ENCODE results near the gene ST3GAL2.
A peak's percentile ranks its signal among the peaks of the same experiment; 100 is the strongest.
"Not testable (repeated sequence)": the region's sequence is repeated elsewhere in the genome, so short reads cannot be mapped to it uniquely, and the experiment has no call there.

Gene ST3GAL2

DNA sequence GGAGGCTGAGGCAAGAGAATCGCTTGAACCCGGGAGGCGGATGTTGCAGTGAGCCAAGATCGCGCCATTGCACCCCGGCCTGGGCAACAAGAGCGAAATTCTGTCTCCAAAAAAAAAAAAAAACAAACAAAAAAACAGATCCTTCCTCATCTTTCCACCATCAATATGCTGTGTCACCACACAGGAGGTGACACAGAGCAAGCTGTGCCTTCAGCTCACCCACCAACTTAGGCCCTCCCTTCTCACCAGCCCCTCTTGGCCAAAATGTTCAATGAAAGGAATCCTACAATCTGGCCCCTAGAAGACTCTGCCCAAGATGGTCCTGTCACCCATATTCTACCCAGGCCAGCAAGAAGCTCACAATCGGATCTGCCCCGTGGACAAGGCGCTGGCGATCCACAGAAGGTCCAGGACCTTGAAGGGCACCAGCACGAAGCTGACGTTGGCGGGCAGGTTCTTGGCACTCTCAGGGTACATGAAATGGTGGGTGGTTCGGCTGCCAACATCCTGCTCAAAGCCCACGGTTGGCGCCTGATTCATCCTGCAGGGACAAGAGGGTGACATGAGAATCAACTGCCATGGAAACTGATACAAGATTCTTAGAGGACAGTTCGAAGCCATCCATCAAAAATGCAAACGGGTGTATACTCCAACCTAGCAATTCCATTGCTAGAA lies 50.8 kb downstream of the ST3GAL2 start:
- DNase-seq (ENCODE audit: low spot score) (no peak), FAIRE-seq (peak; percentile 44)

GRCh38 chr16:70386289-70386986 lies 52.5 kb downstream of the ST3GAL2 start:
- FAIRE-seq; DNase-seq (ENCODE audit: low spot score): not testable (repeated sequence)

DNA sequence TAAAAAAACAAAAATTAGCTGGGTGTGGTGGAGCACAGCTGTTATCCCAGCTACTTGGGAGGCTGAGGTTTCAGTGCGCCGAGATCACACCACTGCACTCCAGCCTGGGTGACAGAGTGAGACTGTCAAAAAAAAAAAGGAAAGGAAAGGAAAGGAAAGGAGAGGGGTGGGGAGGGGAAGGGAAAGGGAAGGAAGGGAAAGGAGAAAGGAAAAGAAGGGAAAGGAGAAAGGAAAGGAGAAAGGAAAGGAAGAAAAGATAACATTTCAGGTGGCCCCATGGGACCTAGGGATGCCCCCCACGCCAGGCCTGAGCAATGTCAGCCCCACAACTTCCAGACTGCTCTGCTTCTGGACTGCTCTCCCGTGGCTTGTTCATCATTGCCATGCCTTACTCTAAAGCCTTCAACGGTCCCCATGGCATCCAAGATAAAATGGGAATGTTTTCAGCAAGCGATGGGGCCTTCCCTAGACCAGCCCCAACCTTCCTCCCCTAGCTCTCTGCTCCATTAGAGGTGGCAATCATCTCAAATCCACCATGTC lies 55.4 kb downstream of the ST3GAL2 start:
- no peak for FAIRE-seq
- DNase-seq (ENCODE audit: low spot score): no peak

DNA sequence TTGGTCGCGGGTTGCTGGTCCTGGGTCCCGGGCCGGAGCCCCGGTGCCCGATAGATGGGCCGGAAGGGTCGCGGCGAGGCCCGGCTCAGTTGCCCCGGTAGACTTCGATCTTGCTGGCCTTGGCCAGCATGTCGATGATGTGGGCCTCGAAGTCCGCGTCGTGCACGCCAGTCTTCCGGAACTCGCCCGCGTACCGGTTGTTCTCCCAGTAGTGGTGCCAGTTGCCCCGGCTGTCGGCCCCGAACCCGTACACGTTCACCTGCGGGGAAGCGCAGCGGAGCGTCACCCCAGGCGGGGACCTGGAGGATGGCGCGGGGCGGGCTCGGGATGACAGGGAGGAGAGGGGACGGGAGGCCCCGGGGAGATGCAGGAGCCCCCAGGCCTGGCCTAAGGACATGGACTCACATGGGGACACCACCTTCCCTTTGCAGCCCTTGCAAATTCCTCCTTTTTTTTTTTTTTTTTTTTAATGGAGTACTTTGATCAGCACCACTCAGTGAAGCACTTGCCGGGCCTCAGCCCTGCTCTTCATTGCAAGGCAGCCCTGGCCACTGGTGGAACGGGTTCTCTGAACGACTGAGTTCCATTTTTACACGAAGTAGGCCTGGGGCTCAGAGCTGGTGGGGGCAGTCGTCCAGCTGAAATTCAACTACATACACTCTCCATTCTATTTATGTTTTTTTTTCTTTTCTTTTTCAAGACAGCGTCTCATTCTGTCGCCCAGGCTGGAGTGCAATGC lies 57.1 kb downstream of the ST3GAL2 start:
- FAIRE-seq (no peak), DNase-seq (ENCODE audit: low spot score) (no peak)

DNA sequence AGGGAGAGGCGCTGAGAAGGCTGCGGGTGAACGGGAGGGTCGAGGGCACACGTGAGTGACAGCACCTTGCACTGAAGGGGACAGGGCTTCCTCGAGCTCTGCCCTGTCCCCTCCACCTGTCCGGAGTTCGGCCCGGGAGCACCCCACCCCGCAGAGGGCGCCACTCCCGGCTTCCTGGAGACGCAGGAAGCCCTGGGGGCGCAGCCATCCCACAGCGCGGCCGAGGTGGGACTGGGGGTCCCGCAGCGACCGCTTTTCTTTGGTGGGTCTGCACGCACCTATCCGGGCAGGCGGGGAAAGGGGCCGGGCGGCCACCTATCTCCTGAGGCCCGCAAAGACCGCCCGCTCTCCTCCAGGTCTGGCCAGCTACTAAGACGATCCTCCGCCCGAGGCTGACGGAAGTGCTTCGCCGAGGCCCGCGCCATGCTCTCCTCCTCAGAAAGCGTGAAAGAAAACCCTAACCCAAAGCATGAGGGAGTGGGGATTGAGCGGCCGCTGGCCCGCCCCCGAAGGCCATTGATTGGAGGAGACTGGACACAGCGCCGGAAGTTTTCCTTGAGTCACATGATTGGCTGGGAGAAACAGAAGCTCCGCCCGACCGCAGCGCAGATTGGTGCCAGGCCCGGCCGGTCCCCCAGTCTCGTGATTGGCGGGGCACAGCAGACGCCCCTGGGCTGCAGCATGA lies 57.8 kb downstream of the ST3GAL2 start:
- FAIRE-seq: no peak

GRCh38 chr16:70380248-70380918 lies 58.5 kb downstream of the ST3GAL2 start:
- peak; percentile 53 for DNase-seq (ENCODE audit: low spot score)
- no peak for FAIRE-seq

More for the DNA sequence above, 57.8 kb downstream of the ST3GAL2 start:
- peak; percentile 97 for DNase-seq (ENCODE audit: low spot score)

DNA sequence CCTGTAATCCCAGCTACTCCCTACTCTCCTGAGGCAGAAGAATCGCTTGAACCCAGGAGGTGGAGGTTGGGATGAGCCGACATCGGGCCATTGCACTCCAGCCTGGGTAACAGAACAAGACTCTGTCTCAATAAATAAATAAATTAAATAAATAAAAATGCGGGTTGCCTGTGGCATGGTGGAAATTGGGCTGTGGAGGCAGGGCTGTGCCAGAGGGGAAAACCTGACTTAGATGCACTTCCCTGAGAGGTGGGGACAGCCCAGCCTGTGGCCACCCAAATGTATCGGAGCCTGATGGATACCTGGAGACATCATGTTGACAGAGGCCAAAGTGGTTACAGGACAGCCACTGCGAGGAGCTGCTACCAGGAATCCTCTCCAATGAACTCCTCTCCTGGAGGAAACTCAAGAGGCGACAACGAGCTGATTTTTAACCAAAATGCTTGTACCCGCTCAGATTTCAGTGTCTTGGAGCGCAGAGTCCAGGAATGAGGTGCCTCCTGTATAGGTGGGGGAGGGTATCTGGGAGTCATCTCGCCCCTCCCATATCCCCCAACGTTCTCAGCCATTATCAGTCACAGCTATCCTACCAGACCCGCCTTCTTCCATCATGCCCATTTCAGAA lies 59.9 kb downstream of the ST3GAL2 start:
- no peak for DNase-seq (ENCODE audit: low spot score)
- FAIRE-seq: no peak

DNA sequence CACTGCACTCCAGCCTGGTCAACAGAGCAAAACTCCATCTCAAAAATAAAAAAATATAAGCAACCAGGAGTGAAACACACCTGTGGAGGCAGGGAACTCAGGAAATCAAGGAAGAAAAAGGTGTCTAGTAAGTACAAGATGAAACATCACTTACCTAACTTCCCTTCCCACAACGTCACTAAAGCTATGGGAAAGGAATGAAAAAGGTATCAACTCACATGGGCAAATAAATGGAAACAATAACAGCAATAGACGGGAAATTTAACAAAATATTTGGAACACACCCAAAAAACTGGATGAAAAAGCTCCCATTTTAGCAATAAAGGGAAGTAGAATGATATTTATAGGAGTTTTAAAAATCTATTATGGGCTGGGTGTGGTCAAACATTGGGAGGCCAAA lies 61.1 kb downstream of the ST3GAL2 start:
- DNase-seq (ENCODE audit: low spot score) (no peak), FAIRE-seq (no peak)

- no peak for FAIRE-seq
- DNase-seq (ENCODE audit: low spot score): no peak
These were observed 63.0 kb downstream of the ST3GAL2 start for GRCh38 chr16:70375636-70376611.

DNA sequence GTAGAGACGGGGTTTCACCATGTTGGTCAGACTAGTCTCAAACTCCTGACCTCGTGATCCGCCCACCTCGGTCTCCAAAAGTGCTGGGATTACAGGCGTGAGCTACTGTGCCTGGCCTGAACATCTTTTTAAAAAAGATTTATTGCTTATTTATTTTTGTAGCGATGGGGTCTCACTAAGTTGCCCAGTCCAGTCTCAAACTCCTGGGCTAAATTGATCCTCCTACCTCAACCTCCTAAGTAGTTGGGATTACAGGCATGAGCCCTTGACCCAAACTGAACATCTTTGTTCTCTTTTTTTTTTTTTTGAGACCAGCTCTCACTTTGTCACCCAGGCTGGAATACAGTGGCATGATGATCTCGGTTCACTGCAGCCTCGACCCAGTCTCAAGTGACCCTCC lies 64.7 kb downstream of the ST3GAL2 start:
- FAIRE-seq (no peak), DNase-seq (ENCODE audit: low spot score) (no peak)

DNA sequence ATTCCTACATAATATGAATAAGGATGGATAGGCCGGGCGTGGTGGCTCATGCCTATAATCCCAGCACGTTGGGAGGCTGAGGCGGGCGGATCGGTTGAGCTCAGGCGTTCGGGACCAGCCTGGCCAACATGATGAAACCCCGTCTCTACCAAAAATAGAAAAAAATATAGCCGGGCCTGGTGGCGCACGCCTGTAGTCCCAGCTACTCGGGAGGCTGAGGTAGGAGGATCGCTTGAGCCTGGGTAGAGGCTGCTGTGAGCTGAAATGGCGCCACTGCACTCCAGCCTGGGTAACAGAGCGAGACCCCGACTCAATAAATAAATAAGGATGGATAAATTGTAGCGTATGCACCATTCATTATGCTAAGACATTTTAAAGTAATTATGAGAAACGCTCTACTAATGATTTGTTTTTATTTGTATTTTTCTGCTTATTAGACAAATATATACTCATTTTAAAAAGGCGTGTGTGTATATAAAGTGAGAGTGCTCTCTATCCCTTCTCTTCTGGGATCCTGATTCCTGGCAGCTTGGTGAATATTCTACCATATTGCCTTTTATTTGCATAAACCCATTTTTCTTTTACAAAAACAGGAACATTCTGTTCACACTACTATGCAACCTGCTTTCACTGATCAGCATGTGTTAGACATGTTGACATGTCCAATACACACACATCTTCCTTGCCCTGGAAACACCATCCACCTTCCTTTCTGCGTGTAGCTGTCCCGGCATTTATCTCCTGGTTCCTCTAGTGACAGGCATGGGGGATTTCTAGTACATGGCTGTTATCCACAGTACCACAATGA lies 65.8 kb downstream of the ST3GAL2 start:
- DNase-seq (ENCODE audit: low spot score): no peak
- FAIRE-seq: no peak

GRCh38 chr16:70370924-70371323 lies 68.0 kb downstream of the ST3GAL2 start:
- no peak for DNase-seq (ENCODE audit: low spot score)
- no peak for FAIRE-seq

GRCh38 chr16:70370145-70370544 lies 68.8 kb downstream of the ST3GAL2 start:
- DNase-seq (ENCODE audit: low spot score); FAIRE-seq: not testable (repeated sequence)

- FAIRE-seq (no peak), DNase-seq (ENCODE audit: low spot score) (no peak)
These were observed 74.5 kb downstream of the ST3GAL2 start for GRCh38 chr16:70364399-70364798.

GRCh38 chr16:70359552-70359951 lies 79.3 kb downstream of the ST3GAL2 start:
- DNase-seq (ENCODE audit: low spot score) (no peak), FAIRE-seq (no peak)

DNA sequence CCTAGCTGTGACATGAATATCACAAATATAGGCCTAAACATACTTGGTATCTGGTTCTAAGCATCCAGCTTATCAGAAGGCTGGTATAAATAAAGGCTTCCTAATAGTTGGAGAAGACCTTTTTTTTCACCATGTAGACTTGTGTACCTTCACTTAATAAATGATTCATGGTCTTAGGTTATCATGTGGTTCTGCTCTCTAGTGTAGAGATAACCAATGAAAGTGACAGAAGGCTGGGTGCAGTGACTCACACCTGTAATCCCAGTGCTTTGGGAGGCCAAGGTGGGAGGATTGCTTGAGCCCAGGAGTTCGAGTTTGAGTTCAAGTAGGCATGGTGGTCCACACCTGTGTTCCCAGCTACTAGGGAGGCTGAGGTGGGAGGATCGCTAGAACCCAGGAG lies 89.1 kb downstream of the ST3GAL2 start:
- DNase-seq (ENCODE audit: low spot score): no peak

GRCh38 chr16:70348991-70349390 lies 89.9 kb downstream of the ST3GAL2 start:
- no peak for DNase-seq (ENCODE audit: low spot score)
- FAIRE-seq: no peak

More for the DNA sequence above, 89.1 kb downstream of the ST3GAL2 start:
- FAIRE-seq: no peak

- no peak for FAIRE-seq
- DNase-seq (ENCODE audit: low spot score): no peak
These were observed 93.1 kb downstream of the ST3GAL2 start for GRCh38 chr16:70345840-70346239.

Measured in urothelium cell line (cell line).